ENCODE results near the gene GABRG2.

The GABRG2 gene

GRCh38 chr5:162067162-162067561 lies 411 bp upstream of the GABRG2 start:
- Histone ChIP-seq H4K20me1 (ENCODE audit: insufficient read depth, low read length, poor library complexity, severe bottlenecking) (no peaks in the 10 kb centered on the region), H3K79me2 (ENCODE audit: insufficient read depth, low read length) (no peaks in the 10 kb centered on the region), H3K4me2 (ENCODE audit: low read depth, low read length, poor library complexity, severe bottlenecking) (no peak overlapping the region), H3K4me3 (ENCODE audit: low read length, poor library complexity, severe bottlenecking) (no peak overlapping the region), H2AFZ (ENCODE audit: low read length) (no peak overlapping the region), H3K27me3 (ENCODE audit: insufficient read depth, low read length, poor library complexity, severe bottlenecking) (no peaks in the 10 kb centered on the region), H3K4me1 (ENCODE audit: insufficient read depth, low read length, poor library complexity, severe bottlenecking) (no peaks in the 10 kb centered on the region), H3K9ac (ENCODE audit: low read depth, low read length, poor library complexity, severe bottlenecking) (no peak overlapping the region), H3K36me3 (ENCODE audit: insufficient read depth, low read length) (no peaks in the 10 kb centered on the region), H3K9me2 (replicated peaks; ENCODE audit: low read depth, low read length) (no peaks in the 10 kb centered on the region), H3K9me3 (ENCODE audit: insufficient read depth, low read depth, low read length) (no peaks in the 10 kb centered on the region), H3F3A (ENCODE audit: low read depth) (no peaks in the 10 kb centered on the region)
- no peak for TF ChIP-seq EZH2phosphoT487 (IDR thresholded peaks at IDR 0.05; ENCODE audit: borderline replicate concordance)

DNA sequence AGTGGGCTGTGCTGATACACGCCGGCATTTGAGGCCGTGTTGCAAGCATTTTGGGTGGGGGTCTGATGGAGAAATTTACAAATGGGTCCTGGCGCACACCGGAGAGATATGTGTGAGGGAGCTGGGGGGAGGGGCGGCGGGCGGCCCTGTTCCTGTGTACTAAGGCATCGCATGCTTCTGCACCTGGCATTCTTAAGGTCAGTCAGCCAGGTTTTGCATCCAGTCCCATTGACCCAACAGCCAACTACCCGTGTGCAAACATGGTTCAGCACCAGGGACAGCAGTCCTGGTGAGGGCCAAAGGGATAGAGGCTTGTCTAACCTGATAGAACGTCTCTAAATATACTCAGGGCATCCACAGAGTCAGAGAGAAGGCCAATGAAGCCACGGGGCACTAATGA lies 839 bp downstream of the GABRG2 start:
- no peaks in the 10 kb centered on the region for H3K79me2 ChIP-seq (ENCODE audit: insufficient read depth, low read length)
- H3K27me3 ChIP-seq (ENCODE audit: insufficient read depth, low read length, poor library complexity, severe bottlenecking) = no peaks in the 10 kb centered on the region
- no peaks in the 10 kb centered on the region for H3K4me1 ChIP-seq (ENCODE audit: insufficient read depth, low read length, poor library complexity, severe bottlenecking)
- no peak for TF ChIP-seq EZH2phosphoT487 (IDR thresholded peaks at IDR 0.05; ENCODE audit: borderline replicate concordance)
- TF ChIP-seq, protein P1, sequence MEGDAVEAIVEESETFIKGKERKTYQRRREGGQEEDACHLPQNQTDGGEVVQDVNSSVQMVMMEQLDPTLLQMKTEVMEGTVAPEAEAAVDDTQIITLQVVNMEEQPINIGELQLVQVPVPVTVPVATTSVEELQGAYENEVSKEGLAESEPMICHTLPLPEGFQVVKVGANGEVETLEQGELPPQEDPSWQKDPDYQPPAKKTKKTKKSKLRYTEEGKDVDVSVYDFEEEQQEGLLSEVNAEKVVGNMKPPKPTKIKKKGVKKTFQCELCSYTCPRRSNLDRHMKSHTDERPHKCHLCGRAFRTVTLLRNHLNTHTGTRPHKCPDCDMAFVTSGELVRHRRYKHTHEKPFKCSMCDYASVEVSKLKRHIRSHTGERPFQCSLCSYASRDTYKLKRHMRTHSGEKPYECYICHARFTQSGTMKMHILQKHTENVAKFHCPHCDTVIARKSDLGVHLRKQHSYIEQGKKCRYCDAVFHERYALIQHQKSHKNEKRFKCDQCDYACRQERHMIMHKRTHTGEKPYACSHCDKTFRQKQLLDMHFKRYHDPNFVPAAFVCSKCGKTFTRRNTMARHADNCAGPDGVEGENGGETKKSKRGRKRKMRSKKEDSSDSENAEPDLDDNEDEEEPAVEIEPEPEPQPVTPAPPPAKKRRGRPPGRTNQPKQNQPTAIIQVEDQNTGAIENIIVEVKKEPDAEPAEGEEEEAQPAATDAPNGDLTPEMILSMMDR (conservative IDR thresholded peaks at IDR 0.05; ENCODE audit: low read length) = no peak
- no peak overlapping the region for H3K4me2 ChIP-seq (ENCODE audit: low read depth, low read length, poor library complexity, severe bottlenecking)
- H2AFZ ChIP-seq (ENCODE audit: low read length) = no peak overlapping the region
- H3K9ac ChIP-seq (ENCODE audit: low read depth, low read length, poor library complexity, severe bottlenecking) = no peak overlapping the region
- H4K20me1 ChIP-seq (ENCODE audit: insufficient read depth, low read length, poor library complexity, severe bottlenecking) = no peaks in the 10 kb centered on the region
- H3K4me3 ChIP-seq (ENCODE audit: low read length, poor library complexity, severe bottlenecking) = no peak overlapping the region
- no peaks in the 10 kb centered on the region for H3F3A ChIP-seq (ENCODE audit: low read depth)
- H3K36me3 ChIP-seq (ENCODE audit: insufficient read depth, low read length) = no peaks in the 10 kb centered on the region
- no peaks in the 10 kb centered on the region for H3K9me3 ChIP-seq (ENCODE audit: insufficient read depth, low read depth, low read length)
- no peaks in the 10 kb centered on the region for H3K9me2 ChIP-seq (replicated peaks; ENCODE audit: low read depth, low read length)

DNA sequence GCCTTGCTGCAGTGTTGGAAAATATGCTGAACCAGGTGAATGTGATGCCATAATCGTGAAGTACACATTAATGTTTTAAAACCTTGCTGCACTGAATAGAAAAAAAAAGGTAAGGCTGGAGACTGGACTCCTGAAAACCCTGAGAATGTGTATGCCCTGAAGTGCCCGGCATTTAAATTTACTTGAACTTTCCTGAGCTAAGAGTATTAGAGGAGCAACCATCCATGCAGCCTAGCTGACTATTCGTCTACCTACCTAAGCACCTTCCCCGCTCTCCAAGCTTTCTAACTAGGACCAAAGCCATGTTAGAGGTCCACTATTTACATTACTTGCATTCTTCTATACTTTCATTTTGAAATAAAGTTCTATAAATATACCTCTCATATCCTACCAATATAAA lies 1.4 kb downstream of the GABRG2 start:
- Histone ChIP-seq H3K27me3 (ENCODE audit: insufficient read depth, low read length, poor library complexity, severe bottlenecking) (no peaks in the 10 kb centered on the region), H3K36me3 (ENCODE audit: insufficient read depth, low read length) (no peaks in the 10 kb centered on the region), H3K4me1 (ENCODE audit: insufficient read depth, low read length, poor library complexity, severe bottlenecking) (no peaks in the 10 kb centered on the region), H4K20me1 (ENCODE audit: insufficient read depth, low read length, poor library complexity, severe bottlenecking) (no peaks in the 10 kb centered on the region), H3K4me3 (ENCODE audit: low read length, poor library complexity, severe bottlenecking) (no peak overlapping the region), H3K9me2 (replicated peaks; ENCODE audit: low read depth, low read length) (no peaks in the 10 kb centered on the region), H3K9ac (ENCODE audit: low read depth, low read length, poor library complexity, severe bottlenecking) (no peak overlapping the region), H3K79me2 (ENCODE audit: insufficient read depth, low read length) (no peaks in the 10 kb centered on the region), H3K4me2 (ENCODE audit: low read depth, low read length, poor library complexity, severe bottlenecking) (no peak overlapping the region), H3F3A (ENCODE audit: low read depth) (no peaks in the 10 kb centered on the region), H3K9me3 (ENCODE audit: insufficient read depth, low read depth, low read length) (no peaks in the 10 kb centered on the region), H2AFZ (ENCODE audit: low read length) (no peak overlapping the region)
- TF ChIP-seq, protein P1 (conservative IDR thresholded peaks at IDR 0.05; ENCODE audit: low read length) = no peak
- TF ChIP-seq EZH2phosphoT487 (IDR thresholded peaks at IDR 0.05; ENCODE audit: borderline replicate concordance) = no peak

DNA sequence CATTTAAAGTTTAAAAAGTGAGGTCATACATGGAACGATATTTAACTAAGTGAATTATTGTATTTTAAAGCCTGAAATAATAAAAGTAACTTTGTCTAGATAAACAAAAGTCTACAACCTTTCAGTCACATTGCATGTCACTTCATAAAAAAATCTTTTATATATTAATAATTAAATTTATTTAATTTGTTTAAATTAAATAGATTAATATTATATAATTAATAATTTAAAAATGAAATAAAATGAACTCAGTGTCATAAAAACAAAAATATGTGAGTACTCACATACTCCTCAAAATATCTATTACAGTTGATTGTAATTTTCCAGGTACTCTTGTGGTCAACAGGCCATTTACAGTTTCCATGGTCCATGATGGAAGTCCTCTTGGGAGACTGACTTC lies 11.2 kb downstream of the GABRG2 start:
- Histone ChIP-seq H3K9me2 (replicated peaks; ENCODE audit: low read depth, low read length) (no peaks in the 10 kb centered on the region), H3K9ac (ENCODE audit: low read depth, low read length, poor library complexity, severe bottlenecking) (no peak overlapping the region), H3K79me2 (ENCODE audit: insufficient read depth, low read length) (no peaks in the 10 kb centered on the region), H3K4me1 (ENCODE audit: insufficient read depth, low read length, poor library complexity, severe bottlenecking) (no peaks in the 10 kb centered on the region), H3K9me3 (ENCODE audit: insufficient read depth, low read depth, low read length) (no peaks in the 10 kb centered on the region), H3K4me3 (ENCODE audit: low read length, poor library complexity, severe bottlenecking) (no peak overlapping the region), H2AFZ (ENCODE audit: low read length) (no peak overlapping the region), H3K4me2 (ENCODE audit: low read depth, low read length, poor library complexity, severe bottlenecking) (no peak overlapping the region), H3K36me3 (ENCODE audit: insufficient read depth, low read length) (no peaks in the 10 kb centered on the region), H3F3A (ENCODE audit: low read depth) (no peaks in the 10 kb centered on the region), H4K20me1 (ENCODE audit: insufficient read depth, low read length, poor library complexity, severe bottlenecking) (no peaks in the 10 kb centered on the region), H3K27me3 (ENCODE audit: insufficient read depth, low read length, poor library complexity, severe bottlenecking) (no peaks in the 10 kb centered on the region)
- TF ChIP-seq, protein P1 (conservative IDR thresholded peaks at IDR 0.05; ENCODE audit: low read length) = no peak
- TF ChIP-seq EZH2phosphoT487 (IDR thresholded peaks at IDR 0.05; ENCODE audit: borderline replicate concordance) = no peak

Data from Loucy (cell line).